ENCODE data around the gene SEPTIN2.

Gene SEPTIN2

GRCh38 chr2:241298673-241299072 is 17.1 kb upstream of the SEPTIN2 start:
- TF ChIP-seq, protein P1, sequence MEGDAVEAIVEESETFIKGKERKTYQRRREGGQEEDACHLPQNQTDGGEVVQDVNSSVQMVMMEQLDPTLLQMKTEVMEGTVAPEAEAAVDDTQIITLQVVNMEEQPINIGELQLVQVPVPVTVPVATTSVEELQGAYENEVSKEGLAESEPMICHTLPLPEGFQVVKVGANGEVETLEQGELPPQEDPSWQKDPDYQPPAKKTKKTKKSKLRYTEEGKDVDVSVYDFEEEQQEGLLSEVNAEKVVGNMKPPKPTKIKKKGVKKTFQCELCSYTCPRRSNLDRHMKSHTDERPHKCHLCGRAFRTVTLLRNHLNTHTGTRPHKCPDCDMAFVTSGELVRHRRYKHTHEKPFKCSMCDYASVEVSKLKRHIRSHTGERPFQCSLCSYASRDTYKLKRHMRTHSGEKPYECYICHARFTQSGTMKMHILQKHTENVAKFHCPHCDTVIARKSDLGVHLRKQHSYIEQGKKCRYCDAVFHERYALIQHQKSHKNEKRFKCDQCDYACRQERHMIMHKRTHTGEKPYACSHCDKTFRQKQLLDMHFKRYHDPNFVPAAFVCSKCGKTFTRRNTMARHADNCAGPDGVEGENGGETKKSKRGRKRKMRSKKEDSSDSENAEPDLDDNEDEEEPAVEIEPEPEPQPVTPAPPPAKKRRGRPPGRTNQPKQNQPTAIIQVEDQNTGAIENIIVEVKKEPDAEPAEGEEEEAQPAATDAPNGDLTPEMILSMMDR (IDR thresholded peaks at IDR 0.05; ENCODE audit: low read depth, low read length, missing control alignments): no peak
- H3K4me3 ChIP-seq (ENCODE audit: low read depth, low read length): no peak overlapping the region
- H3K27ac ChIP-seq: no peak overlapping the region
- peaks cover 6% of the 10 kb centered on the region for H3K36me3 ChIP-seq (replicated peaks)
- DNase-seq: no peak
- H3K27me3 ChIP-seq (replicated peaks): no peaks in the 10 kb centered on the region
- in situ Hi-C loops (cut with HindIII; ENCODE audit: low pct_ligation_motif_present, low sequenced_read_pairs): no loop called here

DNA sequence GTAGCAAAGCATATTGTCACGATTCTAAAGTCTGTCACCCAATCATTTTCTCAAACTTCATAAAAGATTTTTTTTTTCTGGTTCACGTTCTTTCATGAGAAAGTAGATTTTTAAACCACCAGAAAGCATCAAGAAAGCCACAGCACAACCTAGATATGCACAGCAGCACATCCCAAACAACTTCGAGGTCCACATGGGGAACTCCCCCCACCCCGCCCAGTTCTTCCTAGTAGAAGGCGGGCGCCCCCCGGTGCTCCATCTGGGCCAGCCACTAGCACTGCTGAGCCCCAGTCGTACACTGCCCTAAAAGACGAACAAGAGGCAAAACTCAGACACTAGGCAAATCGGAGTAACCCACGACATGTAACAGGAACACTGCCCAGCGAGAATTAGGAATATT is 15.7 kb upstream of the SEPTIN2 start:
- TF ChIP-seq, protein P1 (IDR thresholded peaks at IDR 0.05; ENCODE audit: low read depth, low read length, missing control alignments): no peak
- Histone ChIP-seq H3K4me3 (ENCODE audit: low read depth, low read length) (no peak overlapping the region), H3K27me3 (replicated peaks) (no peaks in the 10 kb centered on the region), H3K27ac (no peak overlapping the region), H3K36me3 (replicated peaks) (peaks cover 6% of the 10 kb centered on the region)
- in situ Hi-C loops (cut with HindIII; ENCODE audit: low pct_ligation_motif_present, low sequenced_read_pairs): no loop called here
- DNase-seq: no peak

DNA sequence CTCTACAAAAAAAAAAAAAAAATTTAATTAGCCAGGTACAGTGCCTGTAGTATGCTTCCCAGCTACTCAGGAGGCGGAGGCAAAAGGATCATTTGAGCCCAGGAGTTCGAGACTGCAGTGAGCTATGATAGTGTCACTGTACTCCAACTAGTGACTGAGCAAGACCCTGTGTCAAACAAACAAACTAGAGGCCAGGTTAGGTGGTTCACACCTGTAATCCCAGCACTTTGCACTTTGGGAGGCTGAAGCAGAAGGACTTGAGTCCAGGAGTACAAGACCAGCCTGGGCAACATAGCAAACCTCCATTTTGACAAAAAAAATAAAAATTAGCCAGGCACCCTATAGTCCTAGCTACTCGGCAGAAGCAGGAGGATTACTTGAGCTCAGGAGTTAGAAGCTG is 13.6 kb upstream of the SEPTIN2 start:
- Histone ChIP-seq H3K27ac (no peak overlapping the region), H3K4me3 (ENCODE audit: low read depth, low read length) (no peak overlapping the region), H3K36me3 (replicated peaks) (peaks cover 4% of the 10 kb centered on the region), H3K27me3 (replicated peaks) (no peaks in the 10 kb centered on the region)
- TF ChIP-seq, protein P1 (IDR thresholded peaks at IDR 0.05; ENCODE audit: low read depth, low read length, missing control alignments): no peak
- in situ Hi-C loops (cut with HindIII; ENCODE audit: low pct_ligation_motif_present, low sequenced_read_pairs): no loop called here
- no peak for DNase-seq

DNA sequence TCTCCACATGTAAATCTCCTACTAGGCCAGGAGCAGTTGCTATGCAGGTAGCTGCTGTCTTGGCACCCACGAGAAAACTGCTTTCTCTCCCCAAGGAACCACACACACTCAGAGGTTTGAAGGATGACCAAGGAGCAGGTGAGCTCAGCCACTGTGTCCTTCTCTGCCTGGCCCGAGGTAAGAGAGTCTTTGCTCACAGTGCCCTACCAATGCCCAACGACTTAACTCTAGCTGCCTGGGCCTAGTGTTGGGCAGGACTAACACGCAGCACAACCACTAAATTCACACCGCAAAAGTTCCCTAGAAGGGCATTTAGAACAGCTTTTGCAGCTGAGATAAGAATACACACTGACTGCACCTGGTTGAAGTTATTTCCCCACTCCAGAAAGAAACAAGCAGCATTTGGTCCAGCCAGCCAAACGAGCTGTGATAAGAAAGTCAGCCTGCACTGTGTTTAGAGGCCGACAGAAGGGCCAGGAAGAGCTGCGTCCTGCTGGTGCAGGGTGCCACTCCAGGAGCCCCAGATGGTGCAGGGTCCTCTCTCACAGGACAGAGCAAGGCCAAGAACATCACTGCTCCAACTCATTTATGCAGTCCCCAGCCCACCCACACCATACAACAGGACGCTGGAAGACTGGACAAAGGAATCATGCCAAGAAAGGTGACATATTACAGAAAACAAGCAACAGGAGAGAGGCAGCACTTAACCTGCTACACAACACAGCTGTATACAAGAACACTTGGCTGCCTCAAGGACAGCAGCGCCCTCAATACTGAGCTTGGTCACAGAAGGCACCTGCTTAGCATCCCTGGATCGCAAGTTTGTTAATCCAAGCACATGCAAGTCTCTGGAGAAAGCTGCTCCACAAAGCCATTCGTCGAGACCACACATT is 12.7 kb upstream of the SEPTIN2 start:
- Histone ChIP-seq H3K4me3 (ENCODE audit: low read depth, low read length) (no peak overlapping the region), H3K27me3 (replicated peaks) (no peaks in the 10 kb centered on the region), H3K27ac (no peak overlapping the region), H3K36me3 (replicated peaks) (no peaks in the 10 kb centered on the region)
- no peak for DNase-seq
- in situ Hi-C loops (cut with HindIII; ENCODE audit: low pct_ligation_motif_present, low sequenced_read_pairs): no loop called here
- TF ChIP-seq, protein P1 (IDR thresholded peaks at IDR 0.05; ENCODE audit: low read depth, low read length, missing control alignments): no peak

DNA sequence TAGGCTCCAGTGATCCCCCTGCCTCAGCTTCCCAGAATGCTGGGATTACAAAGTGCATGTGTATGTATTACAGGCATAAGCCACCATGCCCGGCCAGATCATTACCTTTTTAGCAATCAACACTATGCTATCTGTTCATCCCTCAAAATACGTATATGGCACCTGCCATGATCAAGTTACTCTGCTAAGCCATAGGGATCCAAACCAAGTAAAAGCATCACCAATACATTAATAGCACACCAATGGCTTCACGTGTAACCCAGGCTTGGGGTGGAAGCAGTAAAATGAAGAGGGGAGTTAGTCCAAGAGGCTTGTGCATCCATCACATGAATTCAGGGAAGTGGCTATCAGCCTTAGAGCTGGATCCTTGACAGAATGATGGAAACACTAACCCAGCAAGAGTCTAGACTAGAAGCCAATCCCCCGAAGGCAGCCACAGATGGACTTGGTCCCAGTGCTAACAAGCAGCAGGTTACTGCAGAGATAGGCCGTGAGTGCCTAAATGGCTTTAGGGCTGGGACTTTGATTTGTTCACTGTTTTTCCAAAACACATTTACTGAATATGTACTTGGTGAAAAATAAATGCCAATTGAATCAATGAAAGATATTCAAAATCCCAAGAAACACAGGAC is 11.6 kb upstream of the SEPTIN2 start:
- in situ Hi-C loops (cut with HindIII; ENCODE audit: low pct_ligation_motif_present, low sequenced_read_pairs): no loop called here

More for the DNA sequence above, 11.6 kb upstream of the SEPTIN2 start:
- Histone ChIP-seq H3K27me3 (replicated peaks) (no peaks in the 10 kb centered on the region), H3K27ac (no peak overlapping the region), H3K36me3 (replicated peaks) (no peaks in the 10 kb centered on the region), H3K4me3 (ENCODE audit: low read depth, low read length) (no peak overlapping the region)
- TF ChIP-seq, protein P1 (IDR thresholded peaks at IDR 0.05; ENCODE audit: low read depth, low read length, missing control alignments): no peak
- DNase-seq: no peak

Data from brain microvascular endothelial cell (primary cell).